Colon (tissue), 2 donors: ENCODE measurements around the gene BTRC.
A peak's percentile ranks its signal among the peaks of the same experiment; 100 is the strongest.
"Not testable (repeated sequence)": the region's sequence is repeated elsewhere in the genome, so short reads cannot be mapped to it uniquely, and the experiment has no call there.

Source experiments
- FAIRE-seq: peaks from 2 replicates; lab custom pipeline; 2012; peaks lifted over from hg19 to GRCh38; lab: Jason Lieb, UNC
- donor health status: control.
- donor health status: control.

The BTRC gene

GRCh38 chr10:101353692-101354327, at the start of gene BTRC:
BTRC (plus strand) TSS chr10:101354165; CDS start chr10:101354181, 16 bp downstream.
- FAIRE-seq = peak; percentile 75

GRCh38 chr10:101304316-101304715, 49.6 kb upstream of the BTRC start:
- FAIRE-seq = no peak

- no peak for FAIRE-seq
These were observed 48.4 kb upstream of the BTRC start for GRCh38 chr10:101305320-101306241.

- FAIRE-seq = no peak
These were observed 45.9 kb upstream of the BTRC start for GRCh38 chr10:101308051-101308450.

GRCh38 chr10:101310529-101311184, 43.3 kb upstream of the BTRC start:
- no peak for FAIRE-seq

- FAIRE-seq = no peak
These were observed 42.5 kb upstream of the BTRC start for GRCh38 chr10:101311185-101312066.

- FAIRE-seq = no peak
These were observed 34.6 kb upstream of the BTRC start for GRCh38 chr10:101319241-101319915.

- no peak for FAIRE-seq
These were observed 32.9 kb upstream of the BTRC start for GRCh38 chr10:101321073-101321472.

- no peak for FAIRE-seq
These were observed 31.5 kb upstream of the BTRC start for GRCh38 chr10:101322266-101323108.

- FAIRE-seq = no peak
These were observed 30.5 kb upstream of the BTRC start for GRCh38 chr10:101323495-101323894.

GRCh38 chr10:101327454-101327853, 26.5 kb upstream of the BTRC start:
- FAIRE-seq = not testable (repeated sequence)

GRCh38 chr10:101329341-101330032, 24.5 kb upstream of the BTRC start:
- no peak for FAIRE-seq

GRCh38 chr10:101330231-101330630, 23.7 kb upstream of the BTRC start:
- no peak for FAIRE-seq

GRCh38 chr10:101330631-101331225, 23.2 kb upstream of the BTRC start:
- FAIRE-seq = no peak

- no peak for FAIRE-seq
These were observed 22.0 kb upstream of the BTRC start for GRCh38 chr10:101331956-101332355.

GRCh38 chr10:101334259-101334658, 19.7 kb upstream of the BTRC start:
- not testable (repeated sequence) for FAIRE-seq

- no peak for FAIRE-seq
These were observed 17.6 kb upstream of the BTRC start for GRCh38 chr10:101336382-101336781.

GRCh38 chr10:101337836-101338235, 16.1 kb upstream of the BTRC start:
- no peak for FAIRE-seq

GRCh38 chr10:101341438-101341837, 12.5 kb upstream of the BTRC start:
- no peak for FAIRE-seq
